Activated CD4-positive, CD25-positive, alpha-beta regulatory T cell treated with anti-CD3 and anti-CD28 coated beads, Interleukin-2, amount 50 U/mL, for 16 hours (primary cell): ENCODE data around the gene EXOC3L2.
"Not testable (repeated sequence)": the region's sequence is repeated elsewhere in the genome, so short reads cannot be mapped to it uniquely, and the experiment has no call there.

Experiments
- DNase-seq: peaks from one replicate; pipeline ENCODE4 v3.0.0-alpha.2; 2020; ENCODE audit warnings: low read depth, low spot score

Gene EXOC3L2

DNA sequence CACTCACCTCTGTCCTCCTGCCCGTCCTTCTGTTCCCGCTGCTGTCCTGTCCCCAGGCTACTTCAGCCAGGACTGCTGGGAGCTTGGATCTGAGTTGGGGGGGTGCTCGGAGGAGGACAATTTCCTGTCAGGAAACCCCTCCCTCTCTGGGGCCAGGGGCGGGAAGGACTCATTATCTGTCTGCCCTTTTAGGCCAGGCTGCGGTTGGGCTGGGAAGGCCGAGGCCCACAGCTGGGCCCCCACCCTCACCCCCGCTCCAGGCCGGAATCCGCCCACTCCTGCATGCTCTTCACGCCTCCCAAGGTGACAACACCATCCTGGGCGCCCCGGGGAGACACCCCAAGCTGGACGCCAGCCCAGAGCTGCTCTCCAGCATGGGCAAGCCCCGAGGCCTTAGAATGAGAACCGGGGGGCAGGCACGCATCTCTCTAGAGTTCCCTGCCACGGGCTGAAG is at the start of gene EXOC3L2:
EXOC3L2 (minus strand) TSS at position 74 of the 454 bp plus-strand sequence. CDS start 6,362 bp downstream, outside the sequence.
- no peak for DNase-seq

DNA sequence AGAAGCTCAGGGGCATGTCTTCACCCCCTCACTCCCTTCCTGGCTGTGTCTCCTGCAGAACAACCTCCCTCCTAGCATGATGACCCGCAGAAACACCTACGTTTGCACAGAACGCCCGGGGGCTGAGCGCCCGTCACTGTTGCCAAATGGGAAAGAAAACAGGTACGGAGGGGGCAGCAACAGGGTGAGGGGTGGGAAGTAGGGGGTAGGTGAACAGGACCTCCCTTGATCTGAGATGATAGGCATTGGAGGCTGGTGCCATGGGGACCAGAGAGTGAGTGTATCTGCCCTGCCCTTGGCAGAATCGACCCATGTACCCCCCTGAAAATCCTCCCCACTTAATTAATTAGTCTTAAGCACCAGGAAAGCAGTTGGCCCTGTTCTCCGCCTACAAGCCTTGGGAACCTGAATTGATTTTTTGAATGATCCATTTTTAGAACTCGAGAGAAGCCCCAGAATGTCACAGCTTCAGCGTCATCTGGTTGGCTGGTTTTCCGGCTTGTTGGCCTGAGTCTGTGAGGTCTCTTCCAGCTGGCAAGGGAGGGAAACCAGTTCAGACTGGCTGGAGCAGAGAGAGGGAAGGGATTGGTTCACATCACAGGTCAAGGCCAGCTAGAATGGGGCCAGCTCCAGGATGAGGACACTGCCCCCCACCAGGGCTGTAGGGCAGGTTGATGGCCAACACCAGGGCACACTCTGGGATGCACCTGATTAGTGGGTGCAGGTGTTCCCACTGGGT is 49.3 kb upstream of the EXOC3L2 start:
- no peak for DNase-seq

DNA sequence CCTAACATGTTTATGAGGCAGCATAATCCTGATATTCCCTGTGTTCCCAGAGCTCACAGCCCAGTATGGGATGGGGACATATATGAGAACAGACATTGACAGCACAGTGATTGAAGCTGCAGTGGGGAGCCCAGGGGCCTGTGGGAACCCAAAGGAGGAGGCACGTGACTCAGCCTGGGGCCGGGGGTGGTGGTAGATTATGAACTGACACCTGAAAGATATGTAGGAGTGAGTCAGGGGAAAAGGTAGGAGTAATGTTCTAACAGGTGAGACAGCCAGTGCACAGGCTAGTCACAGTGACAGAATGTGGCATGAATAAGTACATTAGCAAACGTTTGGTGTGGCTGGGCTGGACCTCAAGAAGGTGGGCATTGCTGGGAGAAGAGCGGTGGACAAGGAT is 48.5 kb upstream of the EXOC3L2 start:
- DNase-seq = no peak

DNA sequence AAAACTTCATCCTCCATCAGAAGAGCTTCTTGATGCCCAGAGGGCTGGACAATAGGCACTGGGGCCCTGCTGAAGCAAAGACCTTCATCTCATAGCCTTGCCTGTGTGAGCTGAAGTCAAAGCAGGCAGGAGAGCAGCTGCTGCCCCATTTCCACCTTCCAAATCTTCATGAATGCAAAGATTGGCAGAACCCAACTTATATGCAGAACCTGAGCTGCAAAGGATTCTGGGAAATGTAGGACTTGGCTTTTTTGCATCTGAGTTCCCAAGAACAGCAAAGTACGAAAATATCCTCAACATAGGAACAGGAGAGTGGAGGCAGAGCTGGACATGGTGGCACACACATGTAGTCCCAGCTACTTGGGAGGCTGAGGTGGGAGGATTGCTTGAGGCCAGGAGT is 46.6 kb upstream of the EXOC3L2 start:
- DNase-seq = no peak

DNA sequence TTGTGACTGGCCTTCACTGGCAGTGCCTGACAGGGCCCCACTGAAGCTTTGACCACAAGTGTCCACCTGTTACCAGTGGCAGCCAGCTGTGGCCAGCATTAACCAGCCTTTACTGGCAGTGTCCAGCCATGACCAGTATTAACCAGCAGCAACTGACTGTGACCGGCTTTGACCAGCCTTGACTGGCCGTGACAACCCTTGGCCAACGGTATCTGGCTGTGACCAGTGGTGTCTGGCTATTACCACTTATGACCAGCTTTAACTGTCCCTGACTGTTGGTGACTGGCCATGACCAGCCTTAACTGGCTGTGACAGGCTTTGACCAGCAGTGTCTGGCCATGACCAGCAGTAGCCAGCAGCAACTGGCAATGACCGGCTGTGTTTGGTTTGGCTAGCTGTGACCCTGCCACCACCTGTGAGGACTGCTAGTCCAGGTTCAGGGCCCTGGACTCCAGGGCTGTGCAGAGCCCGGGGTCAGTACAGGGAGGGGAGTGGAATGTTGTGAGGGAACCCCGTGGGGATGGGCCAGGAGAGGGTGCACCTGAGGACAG is 45.2 kb upstream of the EXOC3L2 start:
- no peak for DNase-seq

DNA sequence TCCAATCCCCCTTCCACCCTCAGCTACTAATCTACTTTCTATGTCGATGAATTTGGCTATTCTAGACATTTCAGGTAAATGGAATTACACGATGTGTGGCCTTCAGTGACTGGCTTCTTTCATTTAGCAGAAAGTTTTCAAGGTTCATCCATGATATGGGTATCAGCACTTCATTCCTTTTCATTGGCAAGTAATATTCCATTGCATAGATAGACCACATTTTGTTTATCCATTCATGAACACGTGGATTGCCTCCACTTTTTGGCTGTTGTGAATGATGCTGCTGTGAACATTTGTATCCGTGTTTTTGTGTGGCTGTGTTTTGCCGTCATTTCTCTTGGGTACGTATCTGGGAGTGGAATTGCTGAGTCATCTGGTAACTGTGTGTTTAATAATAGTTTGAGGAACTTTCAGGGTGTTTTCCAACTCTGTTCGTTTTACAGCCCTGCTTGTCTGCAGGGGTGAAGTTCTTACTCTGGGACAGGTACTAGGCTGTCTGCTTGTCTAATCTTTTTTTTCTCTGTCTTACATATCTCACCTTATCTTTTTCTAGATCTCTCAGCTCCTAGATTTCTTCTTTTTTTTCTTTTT is 38.3 kb upstream of the EXOC3L2 start:
- no peak for DNase-seq

DNA sequence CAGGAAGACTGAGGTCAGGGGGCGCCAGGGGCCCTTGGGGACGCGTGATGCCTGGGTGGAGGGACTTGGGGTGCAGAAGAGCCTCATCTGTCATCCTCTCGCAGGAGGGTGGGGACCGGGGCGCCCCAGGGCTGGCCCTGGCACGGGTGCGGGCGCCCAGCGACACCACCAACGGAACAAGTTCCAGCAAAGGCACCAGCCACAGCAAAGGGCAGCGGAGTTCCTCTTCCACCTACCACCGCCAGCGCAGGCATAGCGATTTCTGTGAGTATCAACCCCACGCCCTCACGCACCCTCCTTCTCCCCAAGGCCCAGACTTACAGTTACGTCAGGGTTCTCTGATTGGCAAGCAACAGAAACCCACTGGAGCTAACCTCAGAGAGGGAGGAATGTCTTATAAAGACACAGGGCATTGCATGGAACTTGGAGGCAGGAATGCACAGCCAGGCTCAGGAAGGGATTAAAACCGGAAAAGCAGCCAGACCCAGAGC is 35.3 kb upstream of the EXOC3L2 start:
- DNase-seq = no peak

DNA sequence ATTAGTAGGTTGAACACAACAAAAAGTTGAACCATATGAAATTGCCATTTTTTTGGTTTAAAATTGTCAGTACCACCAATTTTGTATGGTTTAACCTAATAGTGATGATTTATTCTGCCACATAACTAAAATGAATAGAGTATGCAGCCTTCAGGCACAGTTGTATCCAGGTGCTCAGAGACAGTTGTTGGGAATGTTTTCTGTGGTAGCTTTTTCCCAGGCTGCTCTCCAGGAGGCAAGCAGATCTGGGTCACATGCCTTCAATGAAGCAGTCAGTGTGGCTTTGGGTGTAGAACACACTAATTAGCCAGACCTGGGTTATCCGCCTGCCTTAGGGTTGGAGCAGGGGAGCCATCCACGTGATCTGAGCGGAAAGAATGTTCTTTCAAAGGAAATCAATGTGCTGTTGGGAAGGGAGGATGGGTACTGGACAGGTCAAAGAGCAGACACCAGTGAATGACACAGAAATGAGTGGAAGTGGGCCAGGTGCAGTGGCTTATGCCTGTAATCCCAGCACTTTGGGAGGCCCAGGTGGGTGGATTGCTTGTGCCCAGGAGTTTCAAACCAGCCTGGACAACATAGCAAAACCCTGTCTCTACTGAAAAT is 34.5 kb upstream of the EXOC3L2 start:
- DNase-seq = no peak

DNA sequence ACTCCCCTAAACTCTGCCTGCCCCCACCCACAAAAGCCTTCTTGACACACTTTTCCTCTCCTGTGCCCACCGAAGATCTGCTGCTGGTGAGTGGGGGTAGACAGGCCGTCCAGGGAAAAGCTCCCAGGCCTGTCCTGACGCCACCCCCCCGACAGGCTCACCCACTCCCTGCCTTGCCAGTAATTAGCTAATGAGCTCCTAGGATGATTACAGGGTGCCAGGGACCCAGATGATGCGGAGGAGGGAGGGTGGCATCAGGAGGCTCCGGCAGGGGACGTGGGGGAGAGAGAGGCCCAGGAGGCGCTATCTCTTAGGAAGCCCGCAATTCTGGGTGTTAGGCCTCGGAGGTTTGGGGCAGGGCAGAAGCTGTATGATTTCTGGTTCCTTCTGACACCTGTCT is 32.9 kb upstream of the EXOC3L2 start:
- no peak for DNase-seq

DNA sequence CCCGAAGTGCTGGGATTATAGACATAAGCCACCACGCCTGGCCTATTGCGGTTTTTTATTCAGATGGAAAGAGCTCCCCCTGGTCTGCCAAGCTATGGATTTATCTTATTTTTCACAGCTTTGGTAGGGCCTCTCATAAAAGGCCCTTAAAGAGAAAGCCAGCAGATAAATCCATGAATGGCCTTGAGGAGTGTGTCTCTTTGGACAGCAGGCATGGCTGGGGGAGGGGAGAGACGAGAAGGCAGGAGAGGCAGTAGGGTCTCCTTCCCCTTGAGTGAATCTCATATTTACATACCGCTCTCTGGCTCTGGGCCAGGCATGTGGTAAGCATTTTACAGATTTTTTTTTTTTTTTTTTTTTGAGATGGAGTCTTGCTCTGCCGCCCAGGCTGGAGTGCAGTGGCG is 31.1 kb upstream of the EXOC3L2 start:
- DNase-seq = no peak

DNA sequence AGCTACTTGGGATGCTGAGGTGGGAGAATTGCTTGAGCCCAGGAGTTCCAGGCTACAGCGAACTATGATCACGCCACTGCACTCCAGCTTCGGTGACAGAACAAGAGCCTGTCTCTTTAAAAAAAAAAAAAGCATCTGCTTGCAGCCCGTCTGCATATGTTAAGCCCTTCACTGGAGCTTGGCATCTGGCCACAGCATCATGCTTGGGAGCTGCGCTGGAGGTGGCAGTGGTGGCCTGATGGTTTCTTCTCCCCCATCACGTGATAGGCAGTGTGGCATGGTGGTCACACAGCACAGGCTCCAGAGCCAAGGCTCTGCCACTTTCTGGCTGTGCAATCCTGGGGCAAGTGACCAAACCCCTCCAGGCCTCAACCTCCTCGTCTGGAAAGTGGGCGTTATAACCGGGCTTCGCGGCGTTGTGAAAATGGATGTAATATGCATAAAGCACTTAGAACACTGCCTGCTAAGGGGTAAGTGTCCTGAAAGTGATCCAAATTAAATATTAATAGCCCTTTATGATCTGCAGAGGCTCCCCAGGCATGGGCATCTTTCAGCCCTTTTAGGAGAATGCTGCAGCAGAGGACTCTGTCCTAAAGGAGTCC is 30.3 kb upstream of the EXOC3L2 start:
- DNase-seq = no peak

DNA sequence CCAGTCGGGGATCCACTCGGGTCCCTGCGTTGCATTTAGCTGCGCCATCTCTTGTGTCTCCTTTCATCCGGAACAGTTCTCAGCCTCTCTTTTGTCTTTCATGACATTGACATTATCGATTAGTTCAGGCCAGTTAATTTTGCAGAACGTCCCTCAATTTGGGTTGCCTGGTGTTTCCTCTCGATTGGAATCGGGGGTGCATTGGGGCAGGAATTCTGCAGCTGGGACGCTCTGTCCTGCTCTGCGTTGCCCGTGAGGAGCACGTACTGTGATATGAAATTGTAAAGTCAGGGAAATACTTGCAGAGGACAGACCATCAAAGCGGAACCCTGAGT is 28.3 kb upstream of the EXOC3L2 start:
- no peak for DNase-seq

DNA sequence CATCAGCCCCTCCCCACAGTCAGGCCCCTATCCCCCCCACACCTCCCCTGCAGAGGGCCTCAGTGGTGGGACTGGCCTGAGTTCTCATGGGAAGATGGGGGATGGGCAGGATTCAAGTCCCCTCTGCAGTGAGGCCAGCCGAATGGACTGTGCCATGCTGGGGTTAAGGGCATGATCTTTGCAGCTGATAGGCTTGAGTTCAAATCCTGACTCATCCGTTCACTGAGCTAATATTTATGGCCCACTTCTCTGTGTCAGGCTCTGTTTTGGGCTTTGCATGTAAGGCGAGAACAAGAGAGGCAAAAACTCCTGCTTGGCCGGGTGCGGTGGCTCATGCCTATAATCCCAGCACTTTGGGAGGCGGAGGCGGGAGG is 26.5 kb upstream of the EXOC3L2 start:
- DNase-seq = no peak

DNA sequence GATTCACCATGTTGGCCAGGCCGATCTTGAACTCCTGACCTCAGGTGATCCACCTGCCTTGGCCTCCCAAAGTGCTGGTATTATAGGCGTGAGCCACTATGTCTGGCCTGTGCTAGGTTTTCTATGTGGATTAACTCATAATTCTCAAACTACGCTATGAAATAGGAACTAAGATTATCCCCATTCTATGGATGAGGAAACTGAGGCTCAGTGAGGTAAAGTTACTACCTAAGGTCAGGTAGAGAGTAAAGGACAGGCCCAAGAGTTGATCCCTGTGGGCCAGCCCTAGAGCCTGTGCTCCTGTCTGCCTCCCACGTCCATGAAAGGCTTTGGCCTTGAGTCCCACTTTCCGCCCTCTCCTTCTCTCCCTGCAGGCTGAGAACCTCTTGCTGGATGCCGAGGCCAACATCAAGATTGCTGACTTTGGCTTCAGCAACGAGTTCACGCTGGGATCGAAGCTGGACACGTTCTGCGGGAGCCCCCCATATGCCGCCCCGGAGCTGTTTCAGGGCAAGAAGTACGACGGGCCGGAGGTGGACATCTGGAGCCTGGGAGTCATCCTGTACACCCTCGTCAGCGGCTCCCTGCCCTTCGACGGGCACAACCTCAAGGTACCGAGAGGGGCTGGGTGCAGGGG is 26.0 kb upstream of the EXOC3L2 start:
- no peak for DNase-seq

DNA sequence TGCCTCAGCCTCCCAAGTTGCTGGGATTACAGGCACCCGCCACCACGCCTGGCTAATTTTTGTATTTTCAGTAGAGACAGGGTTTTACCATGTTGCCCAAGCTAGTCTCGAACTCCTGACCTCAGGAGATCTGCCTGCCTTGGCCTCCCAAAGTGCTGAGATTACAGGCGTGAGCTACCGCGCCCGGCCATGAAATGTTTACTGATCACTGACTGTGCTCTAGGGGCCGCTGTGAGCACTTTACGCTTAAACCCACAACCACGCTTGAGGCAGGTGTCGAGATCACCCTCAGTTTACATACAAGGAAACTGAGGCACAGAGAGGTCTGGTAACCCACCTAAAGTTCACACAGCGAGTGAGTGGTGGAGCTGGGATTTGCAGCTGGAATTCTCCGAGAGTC is 24.7 kb upstream of the EXOC3L2 start:
- DNase-seq = not testable (repeated sequence)

DNA sequence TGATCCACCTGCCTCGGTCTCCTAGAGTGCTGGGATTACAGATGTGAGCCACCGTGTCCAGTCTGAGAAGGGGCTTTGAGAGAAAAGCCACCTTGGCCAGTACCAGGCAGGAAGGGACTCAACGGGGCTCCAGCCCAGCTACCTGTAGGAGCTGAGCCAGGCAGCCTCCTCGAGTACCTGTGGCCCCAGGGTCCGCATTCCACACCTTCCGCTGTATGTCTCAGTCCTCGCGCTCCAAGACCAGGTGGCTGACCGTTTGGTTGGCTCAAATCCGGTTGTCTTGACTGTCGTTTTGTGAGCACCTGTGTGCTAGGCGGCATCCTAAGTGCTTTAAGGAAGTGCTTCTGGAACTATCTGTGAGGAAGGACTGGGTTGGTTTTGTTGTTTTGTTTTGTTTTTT is 22.1 kb upstream of the EXOC3L2 start:
- DNase-seq = no peak

DNA sequence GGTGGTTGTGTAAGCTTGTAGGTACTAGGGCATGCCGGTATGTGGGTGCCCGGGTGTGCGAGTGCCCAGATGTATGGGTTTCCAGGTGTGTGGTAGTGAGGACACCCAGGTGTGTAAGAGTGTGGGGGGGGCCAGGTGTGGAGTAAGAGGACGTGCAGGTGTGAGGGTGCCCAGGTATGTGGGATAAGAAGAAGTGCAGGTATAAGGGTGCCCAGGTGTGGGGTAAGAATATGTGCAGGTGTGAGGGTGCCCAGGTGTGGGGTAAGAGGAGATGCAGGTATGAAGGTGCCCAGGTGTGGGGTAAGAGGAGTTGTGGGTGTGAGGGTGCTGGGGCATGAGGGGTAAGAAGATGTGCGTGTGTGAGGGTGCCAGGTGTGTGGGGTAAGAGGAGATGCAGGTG is 20.2 kb upstream of the EXOC3L2 start:
- no peak for DNase-seq

DNA sequence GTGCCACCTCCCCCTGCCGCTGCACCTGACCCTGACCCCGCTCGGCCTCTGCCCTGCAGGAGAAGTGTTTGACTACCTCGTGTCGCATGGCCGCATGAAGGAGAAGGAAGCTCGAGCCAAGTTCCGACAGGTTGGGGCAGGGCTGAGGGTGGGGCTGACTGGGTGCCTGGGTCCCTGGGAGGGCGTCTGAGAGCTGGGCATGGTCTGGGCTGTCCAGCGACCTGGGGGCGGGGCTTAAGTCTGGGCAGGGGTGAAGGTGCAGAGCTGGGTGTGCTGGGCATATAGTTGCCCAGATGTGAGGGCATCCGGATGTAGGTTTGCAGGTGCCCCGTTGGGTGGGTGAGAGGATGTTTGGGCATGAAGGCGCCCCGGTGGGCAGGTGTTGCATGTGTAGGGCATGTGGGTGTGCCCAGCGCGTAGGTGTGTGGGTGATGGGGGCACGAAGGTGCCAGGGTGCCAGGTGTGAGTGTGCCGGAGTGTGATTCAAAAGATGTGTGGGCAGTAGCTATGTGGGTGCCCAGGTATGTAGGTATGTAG is 19.6 kb upstream of the EXOC3L2 start:
- no peak for DNase-seq

DNA sequence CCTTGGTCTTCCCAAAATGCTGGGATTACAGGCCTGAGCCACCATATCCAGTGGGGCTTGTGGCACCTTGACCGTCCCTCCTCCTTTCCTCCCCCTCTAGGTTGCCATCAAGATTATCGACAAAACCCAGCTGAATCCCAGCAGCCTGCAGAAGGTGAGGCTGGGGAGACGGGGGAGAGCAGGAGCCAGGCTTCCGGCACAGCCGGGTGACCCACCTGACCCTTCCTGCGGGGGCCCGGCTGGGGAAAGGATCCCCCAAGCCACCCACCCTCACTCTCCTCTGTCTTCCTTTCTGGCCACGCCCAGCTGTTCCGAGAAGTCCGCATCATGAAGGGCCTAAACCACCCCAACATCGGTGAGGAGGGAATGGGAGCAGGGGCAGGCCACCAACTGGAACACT is 17.8 kb upstream of the EXOC3L2 start:
- no peak for DNase-seq

DNA sequence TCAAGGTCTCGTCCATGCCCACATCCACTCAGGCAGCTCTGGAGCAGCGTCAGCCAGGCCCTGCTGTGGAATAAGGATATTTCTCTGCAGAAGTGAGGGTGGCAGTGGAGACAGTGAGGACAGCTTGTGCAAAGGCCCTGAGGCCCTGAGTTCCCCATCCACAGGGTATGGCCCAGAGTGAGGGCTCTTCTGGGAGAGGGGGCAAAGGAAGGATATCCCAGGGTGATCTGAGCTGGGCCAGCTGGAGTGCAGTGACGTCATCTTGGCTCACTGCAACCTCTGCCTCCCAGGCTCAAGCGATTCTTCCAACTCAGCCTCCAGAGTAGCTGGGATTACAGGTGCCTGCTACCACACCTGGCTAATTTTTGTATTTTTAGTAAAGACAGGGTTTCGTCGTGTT is 17.4 kb upstream of the EXOC3L2 start:
- no peak for DNase-seq

DNA sequence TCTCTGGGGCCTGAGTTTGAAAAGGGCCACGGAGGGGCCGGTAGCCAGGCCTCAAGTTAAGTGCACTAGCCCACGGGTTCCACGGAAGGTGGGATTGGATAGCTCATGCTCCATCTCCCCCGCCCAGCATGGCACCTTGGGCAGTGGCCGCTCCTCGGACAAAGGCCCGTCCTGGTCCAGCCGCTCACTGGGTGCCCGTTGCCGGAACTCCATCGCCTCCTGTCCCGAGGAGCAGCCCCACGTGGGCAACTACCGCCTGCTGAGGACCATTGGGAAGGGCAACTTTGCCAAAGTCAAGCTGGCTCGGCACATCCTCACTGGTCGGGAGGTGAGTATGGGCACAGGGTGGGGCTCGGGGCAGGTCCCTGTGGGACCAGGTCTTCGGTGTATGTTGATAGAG is 13.7 kb upstream of the EXOC3L2 start:
- no peak for DNase-seq

DNA sequence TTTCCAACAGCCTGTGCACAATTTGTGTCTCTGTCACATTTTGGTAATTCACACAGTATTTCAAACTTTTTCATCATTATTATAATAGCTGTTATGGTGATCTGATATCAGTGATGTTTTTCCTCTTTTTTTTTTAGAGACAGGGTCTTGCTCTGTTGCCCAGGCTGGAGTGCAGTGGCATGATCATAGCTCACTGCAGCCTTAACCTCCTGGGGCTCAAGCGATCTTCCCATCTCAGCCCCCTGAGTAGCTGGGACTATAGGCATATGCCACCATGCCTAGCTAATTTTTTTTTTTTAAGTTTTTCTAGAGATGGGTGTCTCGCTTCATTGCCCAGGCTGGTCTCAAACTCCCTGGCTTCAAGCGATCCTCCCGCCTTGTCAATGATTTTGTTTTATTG is 11.6 kb upstream of the EXOC3L2 start:
- no peak for DNase-seq
